WTC11 (cell line): ENCODE results near the gene DHRS9. TPM values are rescaled to one million over a fixed set of nuclear protein-coding genes. Genes with fewer than 3 reads are reported as not detected.

ENCODE experiments used
- ATAC-seq: fragments of 200-7000 bp; cut with Tn5 transposase; 2 replicates; pipeline ENCODE4 v1.10.0; 2021; ENCODE audit warnings: mild to moderate bottlenecking, moderate library complexity
- CTCF ChIA-PET: fragments of 300-600 bp; sonication (Branson Sonifier 250); formaldehyde crosslinking; loops from one replicate; lab custom pipeline; 2021; ENCODE audit warnings: antibody characterized with exemption; lab: Charles Lee
- POLR2A ChIA-PET: fragments of 350-600 bp; sonication (Branson Sonifier 250); formaldehyde crosslinking; loops from one replicate; lab custom pipeline; 2021; ENCODE audit warnings: antibody characterized with exemption; lab: Charles Lee
- DNase-seq: peaks from one replicate; pipeline ENCODE4 v3.0.0; 2021; ENCODE audit warnings: low spot score
- H3K27ac Mint-ChIP-seq: 2 replicates; pipeline ENCODE4 v1.8.0; 2021; ENCODE audit warnings: mixed read lengths
- H3K27me3 Mint-ChIP-seq: 2 replicates; pipeline ENCODE4 v1.8.0; 2021; ENCODE audit warnings: low read depth, mild to moderate bottlenecking, moderate library complexity, mixed read lengths
- H3K36me3 Mint-ChIP-seq: 2 replicates; pipeline ENCODE4 v1.8.0; 2021; ENCODE audit warnings: mixed read lengths
- H3K4me1 Mint-ChIP-seq: 2 replicates; pipeline ENCODE4 v1.8.0; 2022; ENCODE audit warnings: mixed read lengths
- H3K4me3 Mint-ChIP-seq: 2 replicates; pipeline ENCODE4 v1.8.0; 2021; ENCODE audit warnings: mild to moderate bottlenecking, moderate library complexity, mixed read lengths
- H3K9me3 Mint-ChIP-seq: 2 replicates; pipeline ENCODE4 v1.8.0; 2021; ENCODE audit warnings: mixed read lengths
- ESRRA ChIP-seq: sonication (generic); formaldehyde crosslinking; IDR thresholded peaks from 2 replicates; pipeline ENCODE4 v1.8.1; 2022; ENCODE audit warnings: mild to moderate bottlenecking, missing genetic modification reagents, borderline replicate concordance
- FOXJ3 ChIP-seq: sonication (generic); formaldehyde crosslinking; IDR thresholded peaks from 2 replicates; pipeline ENCODE4 v1.9.0; 2021; ENCODE audit warnings: missing genetic modification reagents, mild to moderate bottlenecking, borderline replicate concordance
- MXD4 ChIP-seq: fragments of 250-450 bp; sonication (Bioruptor Pico); IDR thresholded peaks from 2 replicates; pipeline ENCODE4 v1.8.0; 2021; ENCODE audit warnings: mild to moderate bottlenecking, moderate library complexity, borderline replicate concordance
- MYBL2 ChIP-seq: sonication (generic); formaldehyde crosslinking; IDR thresholded peaks from 2 replicates; pipeline ENCODE4 v1.8.1; 2023; ENCODE audit warnings: mild to moderate bottlenecking, moderate library complexity, missing genetic modification reagents
- NFYB ChIP-seq: sonication (generic); formaldehyde crosslinking; conservative IDR thresholded peaks from 2 replicates; pipeline ENCODE4 v1.8.0; 2022; ENCODE audit warnings: low read depth, missing genetic modification reagents
- SMAD3 ChIP-seq: sonication (generic); formaldehyde crosslinking; IDR thresholded peaks from 2 replicates; pipeline ENCODE4 v1.8.0; 2022; ENCODE audit warnings: missing genetic modification reagents, mild to moderate bottlenecking, borderline replicate concordance
- SMAD4 ChIP-seq: sonication (generic); formaldehyde crosslinking; IDR thresholded peaks from 2 replicates; pipeline ENCODE4 v1.8.0; 2022; ENCODE audit warnings: mild to moderate bottlenecking, missing genetic modification reagents
- TCF7 ChIP-seq: sonication (generic); formaldehyde crosslinking; IDR thresholded peaks from 2 replicates; pipeline ENCODE4 v1.8.0; 2022; ENCODE audit warnings: mild to moderate bottlenecking, low read depth, missing genetic modification reagents, moderate library complexity
- TP53 ChIP-seq: sonication (generic); formaldehyde crosslinking; IDR thresholded peaks from 2 replicates; pipeline ENCODE4 v1.8.1; 2023; ENCODE audit warnings: mild to moderate bottlenecking, missing genetic modification reagents
- total RNA-seq: library from RNA; stranded (reverse); gene quantifications from 3 replicates; pipeline ENCODE4 v1.2.3, GENCODE V29; 2021
- TF ChIP-seq, protein P1 (sequence below): fragments of 250-450 bp; sonication (Bioruptor Pico); IDR thresholded peaks from 2 replicates; pipeline ENCODE4 v1.9.0; 2021; ENCODE audit warnings: mild to moderate bottlenecking, borderline replicate concordance
- TF ChIP-seq, protein P2 (sequence below): sonication (generic); formaldehyde crosslinking; conservative IDR thresholded peaks from 2 replicates; pipeline ENCODE4 v1.8.1; 2022; ENCODE audit warnings: mild to moderate bottlenecking, missing genetic modification reagents
- TF ChIP-seq, protein P3 (sequence below): fragments of 250-450 bp; sonication (Bioruptor Pico); IDR thresholded peaks from 2 replicates; pipeline ENCODE4 v2.1.2; 2022; ENCODE audit warnings: mild to moderate bottlenecking, moderate library complexity
- TF ChIP-seq, protein P4 (sequence below): sonication (generic); formaldehyde crosslinking; IDR thresholded peaks from 2 replicates; pipeline ENCODE4 v1.8.1; 2022; ENCODE audit warnings: low read depth, mild to moderate bottlenecking, moderate library complexity, missing genetic modification reagents, borderline replicate concordance
- TF ChIP-seq, protein P5 (sequence below): sonication (generic); formaldehyde crosslinking; IDR thresholded peaks from 2 replicates; pipeline ENCODE4 v1.8.1; 2022; ENCODE audit warnings: missing genetic modification reagents, borderline replicate concordance
- TF ChIP-seq, protein P6 (sequence below): sonication (generic); formaldehyde crosslinking; IDR thresholded peaks from 2 replicates; pipeline ENCODE4 v1.8.0; 2022; ENCODE audit warnings: mild to moderate bottlenecking, missing genetic modification reagents
- TF ChIP-seq, protein P7 (sequence below): sonication (generic); formaldehyde crosslinking; IDR thresholded peaks from 2 replicates; pipeline ENCODE4 v1.8.1; 2023; ENCODE audit warnings: mild to moderate bottlenecking, missing genetic modification reagents, borderline replicate concordance

The DHRS9 gene
- total RNA-seq, 1 experiment from 2014 or later = not detected

DNA sequence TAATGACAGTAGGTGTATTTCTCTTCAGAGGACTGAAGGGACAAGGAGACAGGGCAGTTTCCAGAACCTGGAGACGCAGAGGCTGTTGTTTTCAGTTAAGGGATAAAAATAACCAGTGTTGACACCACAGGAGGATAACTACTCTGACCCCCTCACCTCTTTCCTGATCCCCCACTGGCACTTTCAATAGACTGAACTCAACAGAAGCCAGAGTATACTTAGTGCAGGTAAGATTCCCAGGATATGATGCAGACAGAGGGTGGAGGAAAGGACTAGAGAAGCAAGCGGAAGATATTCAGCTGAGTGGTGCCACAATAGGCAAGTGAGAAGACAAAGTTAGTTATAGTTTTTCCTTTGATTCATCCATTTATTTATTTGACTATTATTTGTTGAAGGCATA lies 19.8 kb downstream of the DHRS9 start (continued):
- TF ChIP-seq, protein P1, sequence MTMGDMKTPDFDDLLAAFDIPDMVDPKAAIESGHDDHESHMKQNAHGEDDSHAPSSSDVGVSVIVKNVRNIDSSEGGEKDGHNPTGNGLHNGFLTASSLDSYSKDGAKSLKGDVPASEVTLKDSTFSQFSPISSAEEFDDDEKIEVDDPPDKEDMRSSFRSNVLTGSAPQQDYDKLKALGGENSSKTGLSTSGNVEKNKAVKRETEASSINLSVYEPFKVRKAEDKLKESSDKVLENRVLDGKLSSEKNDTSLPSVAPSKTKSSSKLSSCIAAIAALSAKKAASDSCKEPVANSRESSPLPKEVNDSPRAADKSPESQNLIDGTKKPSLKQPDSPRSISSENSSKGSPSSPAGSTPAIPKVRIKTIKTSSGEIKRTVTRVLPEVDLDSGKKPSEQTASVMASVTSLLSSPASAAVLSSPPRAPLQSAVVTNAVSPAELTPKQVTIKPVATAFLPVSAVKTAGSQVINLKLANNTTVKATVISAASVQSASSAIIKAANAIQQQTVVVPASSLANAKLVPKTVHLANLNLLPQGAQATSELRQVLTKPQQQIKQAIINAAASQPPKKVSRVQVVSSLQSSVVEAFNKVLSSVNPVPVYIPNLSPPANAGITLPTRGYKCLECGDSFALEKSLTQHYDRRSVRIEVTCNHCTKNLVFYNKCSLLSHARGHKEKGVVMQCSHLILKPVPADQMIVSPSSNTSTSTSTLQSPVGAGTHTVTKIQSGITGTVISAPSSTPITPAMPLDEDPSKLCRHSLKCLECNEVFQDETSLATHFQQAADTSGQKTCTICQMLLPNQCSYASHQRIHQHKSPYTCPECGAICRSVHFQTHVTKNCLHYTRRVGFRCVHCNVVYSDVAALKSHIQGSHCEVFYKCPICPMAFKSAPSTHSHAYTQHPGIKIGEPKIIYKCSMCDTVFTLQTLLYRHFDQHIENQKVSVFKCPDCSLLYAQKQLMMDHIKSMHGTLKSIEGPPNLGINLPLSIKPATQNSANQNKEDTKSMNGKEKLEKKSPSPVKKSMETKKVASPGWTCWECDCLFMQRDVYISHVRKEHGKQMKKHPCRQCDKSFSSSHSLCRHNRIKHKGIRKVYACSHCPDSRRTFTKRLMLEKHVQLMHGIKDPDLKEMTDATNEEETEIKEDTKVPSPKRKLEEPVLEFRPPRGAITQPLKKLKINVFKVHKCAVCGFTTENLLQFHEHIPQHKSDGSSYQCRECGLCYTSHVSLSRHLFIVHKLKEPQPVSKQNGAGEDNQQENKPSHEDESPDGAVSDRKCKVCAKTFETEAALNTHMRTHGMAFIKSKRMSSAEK (CRISPR knock-in tag) = no peak
- no peak for TF ChIP-seq NFYB (CRISPR knock-in tag)
- TF ChIP-seq MYBL2 = no peak
- no peak for TF ChIP-seq TP53 (CRISPR knock-in tag)
- TF ChIP-seq, protein P2, sequence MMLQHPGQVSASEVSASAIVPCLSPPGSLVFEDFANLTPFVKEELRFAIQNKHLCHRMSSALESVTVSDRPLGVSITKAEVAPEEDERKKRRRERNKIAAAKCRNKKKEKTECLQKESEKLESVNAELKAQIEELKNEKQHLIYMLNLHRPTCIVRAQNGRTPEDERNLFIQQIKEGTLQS (CRISPR knock-in tag) = no peak
- TF ChIP-seq FOXJ3 (CRISPR knock-in tag) = no peak

DNA sequence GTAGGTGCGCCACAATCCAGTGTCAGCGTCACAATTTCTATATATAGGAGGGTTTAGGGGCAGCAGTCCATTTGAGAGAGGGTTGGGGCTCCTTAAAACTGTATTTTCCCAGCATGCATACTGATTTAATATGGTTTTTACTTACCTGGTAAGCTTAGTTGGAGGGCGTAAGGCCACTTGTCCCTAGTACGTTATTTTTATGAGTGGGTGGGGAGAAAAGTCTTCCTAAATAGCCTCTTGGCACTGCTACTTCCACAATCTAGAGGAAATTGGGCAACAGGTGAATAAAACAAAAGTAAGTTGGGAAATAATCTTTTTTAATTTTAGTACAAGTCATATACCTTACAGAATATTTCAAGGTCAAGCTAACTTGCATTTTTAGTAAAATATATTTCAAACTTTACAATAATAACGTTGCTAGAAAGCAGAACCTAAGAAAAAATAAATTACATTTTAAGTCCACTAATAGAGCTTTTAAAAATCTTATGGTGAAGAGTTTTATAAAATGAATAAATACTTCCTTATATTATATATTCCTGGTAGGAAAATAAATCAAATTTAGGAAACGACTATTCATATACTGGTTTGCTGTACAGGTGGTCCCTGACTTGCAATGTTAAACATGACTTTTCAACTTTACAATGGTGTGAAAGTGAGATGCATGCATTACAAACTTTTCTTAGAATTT lies 20.9 kb downstream of the DHRS9 start:
- no peak for ATAC-seq
- Mint-ChIP-seq H3K4me3 (no peak overlapping the region), H3K36me3 (no peaks in the 10 kb centered on the region), H3K9me3 (no peaks in the 10 kb centered on the region; the same call in 1 of the 2 replicates), H3K4me1 (peaks cover 8% of the 10 kb centered on the region), H3K27me3 (no peaks in the 10 kb centered on the region), H3K27ac (no peak overlapping the region)
- no peak for DNase-seq
- ChIA-PET POLR2A (no interaction called here), CTCF (no interaction called here)
- TF ChIP-seq, protein P3, sequence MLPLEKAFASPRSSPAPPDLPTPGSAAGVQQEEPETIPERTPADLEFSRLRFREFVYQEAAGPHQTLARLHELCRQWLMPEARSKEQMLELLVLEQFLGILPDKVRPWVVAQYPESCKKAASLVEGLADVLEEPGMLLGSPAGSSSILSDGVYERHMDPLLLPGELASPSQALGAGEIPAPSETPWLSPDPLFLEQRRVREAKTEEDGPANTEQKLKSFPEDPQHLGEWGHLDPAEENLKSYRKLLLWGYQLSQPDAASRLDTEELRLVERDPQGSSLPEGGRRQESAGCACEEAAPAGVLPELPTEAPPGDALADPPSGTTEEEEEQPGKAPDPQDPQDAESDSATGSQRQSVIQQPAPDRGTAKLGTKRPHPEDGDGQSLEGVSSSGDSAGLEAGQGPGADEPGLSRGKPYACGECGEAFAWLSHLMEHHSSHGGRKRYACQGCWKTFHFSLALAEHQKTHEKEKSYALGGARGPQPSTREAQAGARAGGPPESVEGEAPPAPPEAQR (CRISPR knock-in tag) = no peak
- TF ChIP-seq FOXJ3 (CRISPR knock-in tag) (no peak), SMAD3 (CRISPR knock-in tag) (no peak), TCF7 (CRISPR knock-in tag) (no peak), MXD4 (CRISPR knock-in tag) (no peak), SMAD4 (CRISPR knock-in tag) (no peak), ESRRA (no peak)
- TF ChIP-seq, protein P4, sequence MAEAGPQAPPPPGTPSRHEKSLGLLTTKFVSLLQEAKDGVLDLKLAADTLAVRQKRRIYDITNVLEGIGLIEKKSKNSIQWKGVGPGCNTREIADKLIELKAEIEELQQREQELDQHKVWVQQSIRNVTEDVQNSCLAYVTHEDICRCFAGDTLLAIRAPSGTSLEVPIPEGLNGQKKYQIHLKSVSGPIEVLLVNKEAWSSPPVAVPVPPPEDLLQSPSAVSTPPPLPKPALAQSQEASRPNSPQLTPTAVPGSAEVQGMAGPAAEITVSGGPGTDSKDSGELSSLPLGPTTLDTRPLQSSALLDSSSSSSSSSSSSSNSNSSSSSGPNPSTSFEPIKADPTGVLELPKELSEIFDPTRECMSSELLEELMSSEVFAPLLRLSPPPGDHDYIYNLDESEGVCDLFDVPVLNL (CRISPR knock-in tag) = no peak
- TF ChIP-seq, protein P5, sequence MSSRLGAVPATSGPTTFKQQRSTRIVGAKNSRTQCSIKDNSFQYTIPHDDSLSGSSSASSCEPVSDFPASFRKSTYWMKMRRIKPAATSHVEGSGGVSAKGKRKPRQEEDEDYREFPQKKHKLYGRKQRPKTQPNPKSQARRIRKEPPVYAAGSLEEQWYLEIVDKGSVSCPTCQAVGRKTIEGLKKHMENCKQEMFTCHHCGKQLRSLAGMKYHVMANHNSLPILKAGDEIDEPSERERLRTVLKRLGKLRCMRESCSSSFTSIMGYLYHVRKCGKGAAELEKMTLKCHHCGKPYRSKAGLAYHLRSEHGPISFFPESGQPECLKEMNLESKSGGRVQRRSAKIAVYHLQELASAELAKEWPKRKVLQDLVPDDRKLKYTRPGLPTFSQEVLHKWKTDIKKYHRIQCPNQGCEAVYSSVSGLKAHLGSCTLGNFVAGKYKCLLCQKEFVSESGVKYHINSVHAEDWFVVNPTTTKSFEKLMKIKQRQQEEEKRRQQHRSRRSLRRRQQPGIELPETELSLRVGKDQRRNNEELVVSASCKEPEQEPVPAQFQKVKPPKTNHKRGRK (CRISPR knock-in tag) = no peak
- TF ChIP-seq, protein P6, sequence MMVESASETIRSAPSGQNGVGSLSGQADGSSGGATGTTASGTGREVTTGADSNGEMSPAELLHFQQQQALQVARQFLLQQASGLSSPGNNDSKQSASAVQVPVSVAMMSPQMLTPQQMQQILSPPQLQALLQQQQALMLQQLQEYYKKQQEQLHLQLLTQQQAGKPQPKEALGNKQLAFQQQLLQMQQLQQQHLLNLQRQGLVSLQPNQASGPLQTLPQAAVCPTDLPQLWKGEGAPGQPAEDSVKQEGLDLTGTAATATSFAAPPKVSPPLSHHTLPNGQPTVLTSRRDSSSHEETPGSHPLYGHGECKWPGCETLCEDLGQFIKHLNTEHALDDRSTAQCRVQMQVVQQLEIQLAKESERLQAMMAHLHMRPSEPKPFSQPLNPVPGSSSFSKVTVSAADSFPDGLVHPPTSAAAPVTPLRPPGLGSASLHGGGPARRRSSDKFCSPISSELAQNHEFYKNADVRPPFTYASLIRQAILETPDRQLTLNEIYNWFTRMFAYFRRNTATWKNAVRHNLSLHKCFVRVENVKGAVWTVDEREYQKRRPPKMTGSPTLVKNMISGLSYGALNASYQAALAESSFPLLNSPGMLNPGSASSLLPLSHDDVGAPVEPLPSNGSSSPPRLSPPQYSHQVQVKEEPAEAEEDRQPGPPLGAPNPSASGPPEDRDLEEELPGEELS (CRISPR knock-in tag) = no peak
- TF ChIP-seq, protein P7, sequence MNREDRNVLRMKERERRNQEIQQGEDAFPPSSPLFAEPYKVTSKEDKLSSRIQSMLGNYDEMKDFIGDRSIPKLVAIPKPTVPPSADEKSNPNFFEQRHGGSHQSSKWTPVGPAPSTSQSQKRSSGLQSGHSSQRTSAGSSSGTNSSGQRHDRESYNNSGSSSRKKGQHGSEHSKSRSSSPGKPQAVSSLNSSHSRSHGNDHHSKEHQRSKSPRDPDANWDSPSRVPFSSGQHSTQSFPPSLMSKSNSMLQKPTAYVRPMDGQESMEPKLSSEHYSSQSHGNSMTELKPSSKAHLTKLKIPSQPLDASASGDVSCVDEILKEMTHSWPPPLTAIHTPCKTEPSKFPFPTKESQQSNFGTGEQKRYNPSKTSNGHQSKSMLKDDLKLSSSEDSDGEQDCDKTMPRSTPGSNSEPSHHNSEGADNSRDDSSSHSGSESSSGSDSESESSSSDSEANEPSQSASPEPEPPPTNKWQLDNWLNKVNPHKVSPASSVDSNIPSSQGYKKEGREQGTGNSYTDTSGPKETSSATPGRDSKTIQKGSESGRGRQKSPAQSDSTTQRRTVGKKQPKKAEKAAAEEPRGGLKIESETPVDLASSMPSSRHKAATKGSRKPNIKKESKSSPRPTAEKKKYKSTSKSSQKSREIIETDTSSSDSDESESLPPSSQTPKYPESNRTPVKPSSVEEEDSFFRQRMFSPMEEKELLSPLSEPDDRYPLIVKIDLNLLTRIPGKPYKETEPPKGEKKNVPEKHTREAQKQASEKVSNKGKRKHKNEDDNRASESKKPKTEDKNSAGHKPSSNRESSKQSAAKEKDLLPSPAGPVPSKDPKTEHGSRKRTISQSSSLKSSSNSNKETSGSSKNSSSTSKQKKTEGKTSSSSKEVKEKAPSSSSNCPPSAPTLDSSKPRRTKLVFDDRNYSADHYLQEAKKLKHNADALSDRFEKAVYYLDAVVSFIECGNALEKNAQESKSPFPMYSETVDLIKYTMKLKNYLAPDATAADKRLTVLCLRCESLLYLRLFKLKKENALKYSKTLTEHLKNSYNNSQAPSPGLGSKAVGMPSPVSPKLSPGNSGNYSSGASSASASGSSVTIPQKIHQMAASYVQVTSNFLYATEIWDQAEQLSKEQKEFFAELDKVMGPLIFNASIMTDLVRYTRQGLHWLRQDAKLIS (CRISPR knock-in tag) = no peak
